Progenitor cell of endocrine pancreas (in vitro differentiated cells): ENCODE measurements around the gene CDRT4. TPM values are rescaled to one million over a fixed set of nuclear protein-coding genes. Genes with fewer than 3 reads are reported as not detected.
"Not testable (repeated sequence)": the region's sequence is repeated elsewhere in the genome, so short reads cannot be mapped to it uniquely, and the experiment has no call there.

Source experiments
- DNase-seq: peaks from one replicate; pipeline ENCODE4 v3.0.0; 2021; ENCODE audit warnings: low spot score; ENCODE audit not compliant: unreplicated experiment
- H3K27ac Mint-ChIP-seq: 2 replicates; pipeline ENCODE4 v1.8.0; 2021; ENCODE audit warnings: mild to moderate bottlenecking, moderate library complexity, mixed read lengths
- H3K27me3 Mint-ChIP-seq: 2 replicates; pipeline ENCODE4 v1.8.0; 2021; ENCODE audit warnings: mixed read lengths
- H3K36me3 Mint-ChIP-seq: 2 replicates; pipeline ENCODE4 v1.8.0; 2022; ENCODE audit warnings: mixed read lengths; ENCODE audit not compliant: insufficient read depth
- H3K4me1 Mint-ChIP-seq: 2 replicates; pipeline ENCODE4 v1.8.0; 2021; ENCODE audit warnings: low read depth, mixed read lengths
- H3K4me3 Mint-ChIP-seq: 2 replicates; pipeline ENCODE4 v1.8.0; 2021; ENCODE audit warnings: low read depth, mild to moderate bottlenecking, moderate library complexity, mixed read lengths
- H3K9me3 Mint-ChIP-seq: 2 replicates; pipeline ENCODE4 v1.8.0; 2021; ENCODE audit warnings: low read depth, mixed read lengths
- CTCF ChIP-seq: fragments of 200-600 bp; sonication (generic); IDR thresholded peaks from one replicate; pipeline ENCODE4 v1.5.0; 2021; ENCODE audit warnings: antibody characterized with exemption, mild to moderate bottlenecking; ENCODE audit not compliant: unreplicated experiment
- total RNA-seq: library from RNA; stranded (reverse); gene quantifications from 2 replicates; pipeline ENCODE4 v1.2.1, GENCODE V29; 2021

Gene CDRT4
- total RNA-seq, 1 donor from 2014 or later = 27.0 TPM

- H3K36me3 Mint-ChIP-seq = peaks cover 12% of the 10 kb centered on the region
- peaks cover 17% of the 10 kb centered on the region for H3K4me1 Mint-ChIP-seq
- TF ChIP-seq CTCF = no peak
- no peaks in the 10 kb centered on the region for H3K27me3 Mint-ChIP-seq
- no peak overlapping the region for H3K4me3 Mint-ChIP-seq
- H3K27ac Mint-ChIP-seq = no peak overlapping the region
- no peaks in the 10 kb centered on the region for H3K9me3 Mint-ChIP-seq
- no peak for DNase-seq
Measured at GRCh38 chr17:15446036-15446435, 21.4 kb downstream of the CDRT4 start.

GRCh38 chr17:15444805-15445204 lies 22.6 kb downstream of the CDRT4 start:
- Mint-ChIP-seq H3K9me3 (no peaks in the 10 kb centered on the region), H3K4me3 (no peak overlapping the region), H3K27ac (no peak overlapping the region), H3K36me3 (peaks cover 18% of the 10 kb centered on the region), H3K27me3 (no peaks in the 10 kb centered on the region), H3K4me1 (peaks cover 17% of the 10 kb centered on the region)
- TF ChIP-seq CTCF = no peak
- no peak for DNase-seq

GRCh38 chr17:15442311-15443180 lies 24.9 kb downstream of the CDRT4 start:
- Mint-ChIP-seq H3K4me1 (peaks cover 18% of the 10 kb centered on the region), H3K36me3 (peaks cover 28% of the 10 kb centered on the region), H3K27ac (no peak overlapping the region), H3K27me3 (no peaks in the 10 kb centered on the region), H3K4me3 (no peak overlapping the region), H3K9me3 (no peaks in the 10 kb centered on the region)
- no peak for DNase-seq
- no peak for TF ChIP-seq CTCF

GRCh38 chr17:15441315-15441714 lies 26.1 kb downstream of the CDRT4 start:
- Mint-ChIP-seq H3K4me1 (peaks cover 25% of the 10 kb centered on the region), H3K36me3 (peaks cover 34% of the 10 kb centered on the region), H3K27ac (no peak overlapping the region), H3K4me3 (no peak overlapping the region), H3K27me3 (no peaks in the 10 kb centered on the region), H3K9me3 (no peaks in the 10 kb centered on the region)
- no peak for TF ChIP-seq CTCF
- DNase-seq = no peak

GRCh38 chr17:15440347-15440746 lies 27.1 kb downstream of the CDRT4 start:
- DNase-seq = no peak
- no peak overlapping the region for H3K27ac Mint-ChIP-seq
- H3K4me3 Mint-ChIP-seq = no peak overlapping the region
- H3K36me3 Mint-ChIP-seq = peaks cover 35% of the 10 kb centered on the region
- peaks cover 30% of the 10 kb centered on the region for H3K4me1 Mint-ChIP-seq
- no peaks in the 10 kb centered on the region for H3K9me3 Mint-ChIP-seq
- TF ChIP-seq CTCF = no peak
- H3K27me3 Mint-ChIP-seq = no peaks in the 10 kb centered on the region

- Mint-ChIP-seq H3K4me1 (peaks cover 36% of the 10 kb centered on the region), H3K36me3 (peaks cover 36% of the 10 kb centered on the region)
- not testable (repeated sequence) for DNase-seq, H3K27ac Mint-ChIP-seq, H3K27me3 Mint-ChIP-seq, H3K4me3 Mint-ChIP-seq, H3K9me3 Mint-ChIP-seq
Measured at GRCh38 chr17:15439205-15439985, 28.0 kb downstream of the CDRT4 start.
